ENCODE results near the gene ECEL1. TPM values are rescaled to one million over a fixed set of nuclear protein-coding genes. Genes with fewer than 3 reads are reported as not detected.

The ECEL1 gene
- total and polyA plus RNA-seq, 2 of the 4 experiments (the other 2 are of a cell fraction) = not detected

- DNase-seq (no peak), ATAC-seq (ENCODE audit: low read depth) (no peak)
- Histone ChIP-seq H3K18ac (ENCODE audit: low read depth, low read length) (no peak overlapping the region), H3K23ac (ENCODE audit: low read depth, low read length) (no peak overlapping the region), H3K36me3 (ENCODE audit: control insufficient read depth, insufficient read depth, low read length) (no peaks in the 10 kb centered on the region), H3K27me3 (ENCODE audit: control insufficient read depth, insufficient read depth, low read length) (peaks cover 56% of the 10 kb centered on the region), H3K4me2 (ENCODE audit: low read depth, low read length) (no peak overlapping the region), H3K27ac (ENCODE audit: insufficient read depth, low read length) (no peak overlapping the region), H4K91ac (ENCODE audit: insufficient read depth, low read depth, low read length) (no peak overlapping the region), H3K9ac (ENCODE audit: low read depth, low read length) (no peak overlapping the region), H2AK9ac (replicated peaks; ENCODE audit: low read depth, low read length, poor library complexity) (no peak overlapping the region), H3K9me3 (ENCODE audit: control insufficient read depth, insufficient read depth, low read length) (no peaks in the 10 kb centered on the region), H3K4ac (ENCODE audit: low read depth, low read length) (no peak overlapping the region), H2AK5ac (ENCODE audit: low read depth, low read length) (no peak overlapping the region), H3K14ac (replicated peaks; ENCODE audit: low read depth, low read length) (no peak overlapping the region), H2BK120ac (ENCODE audit: low read depth, low read length) (no peak overlapping the region), H2BK20ac (ENCODE audit: low read depth, low read length) (no peak overlapping the region), H4K20me1 (ENCODE audit: insufficient read depth, low read length) (no peaks in the 10 kb centered on the region; the same call in 1 of the 2 replicates), H3K79me1 (ENCODE audit: low read depth in 1 of 2, low read length in 2 of 2) (no peaks in the 10 kb centered on the region), H3K4me3 (ENCODE audit: insufficient read depth, low read depth, low read length) (no peak overlapping the region), H2AFZ (replicated peaks; ENCODE audit: low read length, poor library complexity) (no peak overlapping the region), H2BK15ac (ENCODE audit: low read depth, low read length) (no peak overlapping the region), H3K56ac (ENCODE audit: extremely low read depth, insufficient read depth, low read length) (no peak overlapping the region), H4K8ac (ENCODE audit: low read depth in 2 of 2, low read length in 2 of 2) (no peak overlapping the region), H3K4me1 (ENCODE audit: control insufficient read depth, insufficient read depth, low read length) (no peaks in the 10 kb centered on the region; the same call in 1 of the 2 replicates), H4K5ac (ENCODE audit: low read depth, low read length) (no peak overlapping the region), H2BK5ac (ENCODE audit: low read depth, low read length, poor library complexity, severe bottlenecking) (no peak overlapping the region), H3K9me1 (ENCODE audit: insufficient read depth, low read length) (no peaks in the 10 kb centered on the region)
- dilution Hi-C loops (cut with HindIII; ENCODE audit: low sequenced_read_pairs, unreplicated experiment) (no loop called here), in situ Hi-C loops (cut with MboI; ENCODE audit: low sequenced_read_pairs) (no loop called here), intact Hi-C loops (cut with micrococcal nuclease) (no loop called here)
- POLR2A ChIA-PET (ENCODE audit: unreplicated experiment) = no interaction called here
- CTCF ChIA-PET = no interaction called here
- no CpG with 5 or more reads among the region's 10 CpGs for WGBS, 2 experiments (ENCODE audit: extremely low coverage in 2 of 2, insufficient read length in 1 of 2)
- TF ChIP-seq RCOR1 (IDR thresholded peaks at IDR 0.05; ENCODE audit: insufficient replicate concordance, low read length) (no peak), RAD21 (IDR thresholded peaks at IDR 0.05; ENCODE audit: low read length) (no peak), MXI1 (IDR thresholded peaks at IDR 0.05; ENCODE audit: borderline replicate concordance, low read depth, low read length) (no peak)
- BruUV-seq (replicated peaks) = no TSS peak
Observed at GRCh38 chr2:232483311-232483922, 4.2 kb downstream of the ECEL1 start.
